Peyer's patch (tissue), 4 donors: ENCODE results near the gene CNDP2.

Experiments
- CTCF ChIP-seq, 6 experiments: fragments of 450-650 bp in 4 of 6; fragments of 200-600 bp in 2 of 6; sonication (generic) in 1 of 6; IDR thresholded peaks; one replicate each; pipeline ENCODE4 v1.5.1; 2017 to 2019; ENCODE audit warnings: antibody characterized with exemption in 6 of 6, mild to moderate bottlenecking in 3 of 6, moderate library complexity in 1 of 6
- POLR2A ChIP-seq, 2 donors: fragments of 450-650 bp; IDR thresholded peaks; one replicate each; pipeline ENCODE4 v1.5.1; 2017; ENCODE audit warnings: antibody characterized with exemption in 2 of 2, mild to moderate bottlenecking in 2 of 2, moderate library complexity in 2 of 2

- no peak for TF ChIP-seq CTCF (IDR thresholded peaks at IDR 0.05)
- TF ChIP-seq POLR2A (IDR thresholded peaks at IDR 0.05), result no peak
These were observed 14.6 kb downstream of the CNDP2 start for GRCh38 chr18:74510770-74511095.
